Suprapubic skin (tissue), 3 donors: ENCODE data around the gene DGLUCY.

Experiments used
- POLR2AphosphoS5 ChIP-seq, 3 donors: sonication (generic); formaldehyde crosslinking; IDR thresholded peaks; one replicate each; pipeline ENCODE4 v1.6.1; 2017; ENCODE audit warnings: antibody characterized with exemption in 3 of 3
- TF ChIP-seq, protein P1 (sequence below), 2 donors: fragments of 200-600 bp in 1 of 2; fragments of 450-650 bp in 1 of 2; sonication (generic) in 1 of 2; IDR thresholded peaks; one replicate each; pipeline ENCODE4 v1.5.1; 2016 to 2019; ENCODE audit warnings: antibody characterized with exemption in 2 of 2, mild to moderate bottlenecking in 1 of 2, moderate library complexity in 1 of 2

DNA sequence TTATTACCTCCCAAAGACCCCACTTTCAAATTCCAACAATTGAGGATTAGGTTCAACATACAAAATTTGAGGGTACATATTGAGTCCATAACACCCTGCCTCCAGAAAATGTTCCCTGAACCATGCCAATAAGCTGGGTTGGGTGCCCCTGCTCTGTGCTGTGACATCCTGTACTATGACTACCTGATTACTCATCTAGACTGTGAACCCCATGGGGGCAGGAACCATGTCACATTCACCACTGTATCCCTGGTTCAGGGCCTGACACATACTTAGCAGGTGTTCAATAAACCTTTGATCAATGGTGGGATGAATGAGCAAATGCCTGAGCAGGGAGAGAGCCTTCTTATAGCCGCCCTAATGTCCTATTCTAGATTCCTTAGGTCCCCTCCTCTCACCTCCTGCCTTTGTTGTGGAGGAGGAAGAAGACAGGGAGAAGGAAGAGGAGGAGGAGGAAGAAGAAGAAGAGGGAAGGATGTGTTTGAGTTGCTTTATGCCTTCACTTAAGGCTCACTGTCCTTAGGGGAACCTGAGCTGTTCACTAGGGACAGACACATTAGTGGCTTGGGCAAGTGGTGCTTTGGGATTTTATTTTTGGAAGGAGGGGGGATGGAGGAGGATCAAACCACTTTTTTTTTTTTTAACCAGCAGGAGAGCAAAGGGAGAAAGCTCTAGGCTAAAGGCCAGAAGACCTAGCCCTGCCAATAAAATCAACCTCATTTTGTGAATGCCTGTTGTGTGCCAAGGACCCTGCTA, 109.3 kb downstream of the DGLUCY start:
- TF ChIP-seq, protein P1, sequence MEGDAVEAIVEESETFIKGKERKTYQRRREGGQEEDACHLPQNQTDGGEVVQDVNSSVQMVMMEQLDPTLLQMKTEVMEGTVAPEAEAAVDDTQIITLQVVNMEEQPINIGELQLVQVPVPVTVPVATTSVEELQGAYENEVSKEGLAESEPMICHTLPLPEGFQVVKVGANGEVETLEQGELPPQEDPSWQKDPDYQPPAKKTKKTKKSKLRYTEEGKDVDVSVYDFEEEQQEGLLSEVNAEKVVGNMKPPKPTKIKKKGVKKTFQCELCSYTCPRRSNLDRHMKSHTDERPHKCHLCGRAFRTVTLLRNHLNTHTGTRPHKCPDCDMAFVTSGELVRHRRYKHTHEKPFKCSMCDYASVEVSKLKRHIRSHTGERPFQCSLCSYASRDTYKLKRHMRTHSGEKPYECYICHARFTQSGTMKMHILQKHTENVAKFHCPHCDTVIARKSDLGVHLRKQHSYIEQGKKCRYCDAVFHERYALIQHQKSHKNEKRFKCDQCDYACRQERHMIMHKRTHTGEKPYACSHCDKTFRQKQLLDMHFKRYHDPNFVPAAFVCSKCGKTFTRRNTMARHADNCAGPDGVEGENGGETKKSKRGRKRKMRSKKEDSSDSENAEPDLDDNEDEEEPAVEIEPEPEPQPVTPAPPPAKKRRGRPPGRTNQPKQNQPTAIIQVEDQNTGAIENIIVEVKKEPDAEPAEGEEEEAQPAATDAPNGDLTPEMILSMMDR (IDR thresholded peaks at IDR 0.05), result no peak
- no peak for TF ChIP-seq POLR2AphosphoS5 (IDR thresholded peaks at IDR 0.05)
